Head of caudate nucleus (tissue), 42 donors: ENCODE data around the gene CHCHD5.

ENCODE experiments used
- DNase-seq, 42 donors: peaks; one replicate each; pipeline versions ENCODE4 v3.0.0 to v3.0.0-alpha.2; 2020 to 2021; ENCODE audit warnings: mixed read lengths in 7 of 42
- intact Hi-C: fragments of 100-400 bp; cut with DNase I; formaldehyde crosslinking; loops from one replicate; pipeline ENCODE4 v1.15.0; 2022

Gene CHCHD5

DNA sequence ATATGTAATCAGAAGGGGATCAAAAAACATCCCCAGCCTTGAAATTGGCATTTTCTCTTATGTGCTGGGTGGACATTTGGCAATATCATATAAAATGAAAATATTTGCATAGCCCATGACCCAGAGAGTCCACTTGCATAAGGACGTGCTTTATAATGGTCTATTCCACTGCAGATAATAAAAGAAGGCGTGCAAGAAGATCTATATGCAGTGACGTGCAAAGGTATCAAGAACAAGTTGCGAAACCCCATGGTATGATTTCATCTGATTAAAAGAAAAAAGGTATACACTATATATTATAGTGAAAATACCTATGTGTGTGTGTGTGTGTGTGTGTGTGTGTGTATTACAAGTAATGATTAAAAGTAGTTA is 52.9 kb downstream of the CHCHD5 start:
- DNase-seq = no peak
- intact Hi-C loops = no loop called here
